GM19035 (cell line): ENCODE results near the gene PKD2L2.
"Not testable (repeated sequence)": the region's sequence is repeated elsewhere in the genome, so short reads cannot be mapped to it uniquely, and the experiment has no call there.

ENCODE experiments used
- ATAC-seq: cut with Tn5 transposase; IDR thresholded peaks from one replicate; pipeline ENCODE4 v1.9.1; 2021; ENCODE audit not compliant: unreplicated experiment

Gene PKD2L2

GRCh38 chr5:137887831-137888230 lies 1.4 kb upstream of the PKD2L2 start:
- ATAC-seq, result no peak

GRCh38 chr5:137888466-137888862 lies 793 bp upstream of the PKD2L2 start:
- ATAC-seq, result no peak

GRCh38 chr5:137890845-137891244 lies 1.6 kb downstream of the PKD2L2 start:
- no peak for ATAC-seq

- no peak for ATAC-seq
Observed at GRCh38 chr5:137891849-137892248, 2.6 kb downstream of the PKD2L2 start.

- no peak for ATAC-seq
Observed at GRCh38 chr5:137894586-137894985, 5.3 kb downstream of the PKD2L2 start.

- ATAC-seq, result no peak
Observed at GRCh38 chr5:137896560-137896959, 7.3 kb downstream of the PKD2L2 start.

- ATAC-seq, result no peak
Observed at GRCh38 chr5:137899493-137899892, 10.2 kb downstream of the PKD2L2 start.

GRCh38 chr5:137901011-137901817 lies 12.0 kb downstream of the PKD2L2 start:
- no peak for ATAC-seq

GRCh38 chr5:137902408-137903133 lies 13.3 kb downstream of the PKD2L2 start:
- no peak for ATAC-seq

GRCh38 chr5:137914758-137915157 lies 25.5 kb downstream of the PKD2L2 start:
- ATAC-seq, result no peak

- no peak for ATAC-seq
Observed at GRCh38 chr5:137916923-137917322, 27.7 kb downstream of the PKD2L2 start.

GRCh38 chr5:137921931-137922330 lies 32.7 kb downstream of the PKD2L2 start:
- no peak for ATAC-seq

GRCh38 chr5:137923856-137924255 lies 34.6 kb downstream of the PKD2L2 start:
- ATAC-seq, result no peak

GRCh38 chr5:137932800-137933199 lies 43.5 kb downstream of the PKD2L2 start:
- no peak for ATAC-seq

GRCh38 chr5:137933491-137933911 lies 44.2 kb downstream of the PKD2L2 start:
- ATAC-seq, result no peak

GRCh38 chr5:137935190-137935589 lies 45.9 kb downstream of the PKD2L2 start:
- no peak for ATAC-seq

GRCh38 chr5:137935694-137936093 lies 46.4 kb downstream of the PKD2L2 start:
- no peak for ATAC-seq

- no peak for ATAC-seq
Observed at GRCh38 chr5:137937994-137938750, 48.9 kb downstream of the PKD2L2 start.

GRCh38 chr5:137938751-137939143 lies 49.5 kb downstream of the PKD2L2 start:
- ATAC-seq, result no peak

GRCh38 chr5:137939331-137939730 lies 50.1 kb downstream of the PKD2L2 start:
- no peak for ATAC-seq

GRCh38 chr5:137944280-137944679 lies 55.0 kb downstream of the PKD2L2 start:
- not testable (repeated sequence) for ATAC-seq

- ATAC-seq, result no peak
Observed at GRCh38 chr5:137945825-137946224, 56.6 kb downstream of the PKD2L2 start.
